Measurements from ENCODE around the gene SYT6. TPM values are rescaled to one million over a fixed set of nuclear protein-coding genes. Genes with fewer than 3 reads are reported as not detected.

Gene SYT6
- total RNA-seq, 1 experiment from 2014 or later = not detected

- no peak overlapping the region for H2AFZ ChIP-seq (ENCODE audit: low read depth, low read length, poor library complexity, severe bottlenecking)
- H3K9me2 ChIP-seq (ENCODE audit: insufficient read depth) = no peaks in the 10 kb centered on the region
- H3K27me3 ChIP-seq (ENCODE audit: insufficient read depth, low read length) = peaks cover 11% of the 10 kb centered on the region; the same call in 1 of the 2 replicates
- H3K4me3 ChIP-seq (replicated peaks in 1 of 2; ENCODE audit: low read depth in 1 of 2, low read length in 2 of 2) = no peak overlapping the region
- no TSS peak for BruUV-seq (replicated peaks)
- ATAC-seq (no peak), DNase-seq (ENCODE audit: low read depth, low spot score) (no peak)
- H3K9ac ChIP-seq (ENCODE audit: low read length) = no peak overlapping the region
- H3K4me2 ChIP-seq (ENCODE audit: low read length) = no peak overlapping the region
- H3K27ac ChIP-seq (ENCODE audit: low read depth, low read length) = no peak overlapping the region
- H3K36me3 ChIP-seq (ENCODE audit: control insufficient read depth in 1 of 2, insufficient read depth in 2 of 2, low read length in 2 of 2) = no peaks in the 10 kb centered on the region
- RAD21 ChIA-PET (ENCODE audit: low non-redundant PET in 1 of 2, low total read pairs in 2 of 2, uncharacterized antibody in 2 of 2, unreplicated experiment in 2 of 2) = no interaction called here
- POLR2A ChIA-PET = no interaction called here
- intact Hi-C loops (cut with micrococcal nuclease) = no loop called here
- no peaks in the 10 kb centered on the region for H3K9me3 ChIP-seq (ENCODE audit: control insufficient read depth in 1 of 2, insufficient read depth in 1 of 2, low read depth in 1 of 2, low read length in 2 of 2)
- CTCF ChIA-PET = no interaction called here
- no peaks in the 10 kb centered on the region for H3K79me2 ChIP-seq (ENCODE audit: insufficient read depth, low read length)
- no peaks in the 10 kb centered on the region for H3K4me1 ChIP-seq (ENCODE audit: control insufficient read depth in 1 of 2, insufficient read depth in 2 of 2, low read length in 2 of 2)
- TF ChIP-seq EGR1 (IDR thresholded peaks at IDR 0.05; ENCODE audit: low read depth) = no peak
- no peak for TF ChIP-seq SRF (IDR thresholded peaks at IDR 0.05; ENCODE audit: low read depth)
- no peaks in the 10 kb centered on the region for H4K20me1 ChIP-seq (ENCODE audit: insufficient read depth)
Measured at GRCh38 chr1:114040273-114041015, 113.2 kb downstream of the SYT6 start.

Other genes with a start within 250 kb of the SYT6 start
- 11.1 TPM for gene AP4B1, start 249.1 kb downstream of the SYT6 start, total RNA-seq (2021; ENCODE audit: unreplicated experiment)
- gene DCLRE1B, start 248.5 kb downstream of the SYT6 start, total RNA-seq (2021; ENCODE audit: unreplicated experiment) = 13.4 TPM
- gene HIPK1, start 224.5 kb downstream of the SYT6 start, total RNA-seq (2021; ENCODE audit: unreplicated experiment) = 40.1 TPM
- 0.25 TPM for gene OLFML3, start 174.4 kb downstream of the SYT6 start, total RNA-seq (2021; ENCODE audit: unreplicated experiment)